T-helper 1 cell treated with Interleukin-12 subunit alpha and Interleukin-12 subunit beta and Interleukin-4 antibody, amounts not matched to agents 30 μg/mL and 1 μg/mL, for 36 hours (primary cell): ENCODE measurements around the gene MYL3.
"Not testable (repeated sequence)": the region's sequence is repeated elsewhere in the genome, so short reads cannot be mapped to it uniquely, and the experiment has no call there.

Source experiments
- H3K27ac Mint-ChIP-seq: one replicate; pipeline ENCODE4 v1.8.0; 2021; ENCODE audit warnings: mild to moderate bottlenecking, mixed read lengths
- H3K27me3 Mint-ChIP-seq: one replicate; pipeline ENCODE4 v1.8.0; 2021; ENCODE audit warnings: low read depth, mixed read lengths
- H3K36me3 Mint-ChIP-seq: one replicate; pipeline ENCODE4 v1.8.0; 2021; ENCODE audit warnings: low read depth, mixed read lengths
- H3K4me1 Mint-ChIP-seq: one replicate; pipeline ENCODE4 v1.8.0; 2021; ENCODE audit warnings: low read depth, mixed read lengths
- H3K4me3 Mint-ChIP-seq: one replicate; pipeline ENCODE4 v1.8.0; 2021; ENCODE audit warnings: mild to moderate bottlenecking, moderate library complexity, mixed read lengths
- H3K9me3 Mint-ChIP-seq: one replicate; pipeline ENCODE4 v1.8.0; 2021; ENCODE audit warnings: mixed read lengths

Gene MYL3

GRCh38 chr3:46829699-46830208 is 33.5 kb downstream of the MYL3 start:
- H3K9me3 Mint-ChIP-seq, result no peaks in the 10 kb centered on the region
- H3K27me3 Mint-ChIP-seq, result peaks cover 11% of the 10 kb centered on the region
- no peaks in the 10 kb centered on the region for H3K36me3 Mint-ChIP-seq
- H3K27ac Mint-ChIP-seq, result peak overlapping the region; percentile 23
- H3K4me1 Mint-ChIP-seq, result peaks cover 7% of the 10 kb centered on the region
- no peak overlapping the region for H3K4me3 Mint-ChIP-seq

GRCh38 chr3:46825450-46825849 is 37.8 kb downstream of the MYL3 start:
- Mint-ChIP-seq H3K4me1 (peaks cover 10% of the 10 kb centered on the region), H3K9me3 (peaks cover 22% of the 10 kb centered on the region), H3K36me3 (no peaks in the 10 kb centered on the region), H3K4me3 (no peak overlapping the region), H3K27ac (no peak overlapping the region), H3K27me3 (peaks cover 11% of the 10 kb centered on the region)

- Mint-ChIP-seq H3K4me3 (no peak overlapping the region), H3K36me3 (no peaks in the 10 kb centered on the region), H3K4me1 (peaks cover 10% of the 10 kb centered on the region), H3K9me3 (peaks cover 22% of the 10 kb centered on the region), H3K27me3 (peaks cover 11% of the 10 kb centered on the region), H3K27ac (no peak overlapping the region)
Observed at GRCh38 chr3:46824211-46824970, 38.9 kb downstream of the MYL3 start.

DNA sequence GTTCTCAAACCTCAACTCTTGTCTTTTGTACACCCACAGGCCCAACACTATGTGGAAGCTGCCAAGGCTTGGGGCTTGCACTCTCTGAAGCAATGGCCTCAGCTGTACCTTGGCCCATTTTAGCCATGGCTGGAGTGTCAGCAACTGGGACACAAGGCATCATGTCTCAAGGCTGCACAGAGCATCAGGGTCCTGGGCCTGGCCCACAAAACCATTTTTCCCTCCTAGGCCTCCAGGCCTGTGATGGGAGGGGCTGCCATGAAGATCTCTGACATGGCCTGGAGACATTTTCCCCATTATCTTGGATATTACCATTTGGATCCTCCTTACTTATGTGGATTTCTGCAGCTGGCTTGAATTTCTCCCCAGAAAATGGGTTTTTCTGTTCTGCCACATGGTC is 39.9 kb downstream of the MYL3 start:
- H3K27ac Mint-ChIP-seq, H3K4me1 Mint-ChIP-seq, H3K4me3 Mint-ChIP-seq, H3K36me3 Mint-ChIP-seq: not testable (repeated sequence)
- Mint-ChIP-seq H3K27me3 (peaks cover 11% of the 10 kb centered on the region), H3K9me3 (peaks cover 22% of the 10 kb centered on the region)

GRCh38 chr3:46821553-46821952 is 41.7 kb downstream of the MYL3 start:
- H3K36me3 Mint-ChIP-seq, result no peaks in the 10 kb centered on the region
- peaks cover 22% of the 10 kb centered on the region for H3K9me3 Mint-ChIP-seq
- no peak overlapping the region for H3K4me3 Mint-ChIP-seq
- peaks cover 3% of the 10 kb centered on the region for H3K4me1 Mint-ChIP-seq
- H3K27me3 Mint-ChIP-seq, result peaks cover 5% of the 10 kb centered on the region
- H3K27ac Mint-ChIP-seq, result no peak overlapping the region

- Mint-ChIP-seq H3K27ac (no peak overlapping the region), H3K36me3 (no peaks in the 10 kb centered on the region), H3K9me3 (peaks cover 22% of the 10 kb centered on the region), H3K4me1 (peaks cover 3% of the 10 kb centered on the region), H3K27me3 (peaks cover 4% of the 10 kb centered on the region), H3K4me3 (no peak overlapping the region)
Observed at GRCh38 chr3:46820852-46821251, 42.4 kb downstream of the MYL3 start.

DNA sequence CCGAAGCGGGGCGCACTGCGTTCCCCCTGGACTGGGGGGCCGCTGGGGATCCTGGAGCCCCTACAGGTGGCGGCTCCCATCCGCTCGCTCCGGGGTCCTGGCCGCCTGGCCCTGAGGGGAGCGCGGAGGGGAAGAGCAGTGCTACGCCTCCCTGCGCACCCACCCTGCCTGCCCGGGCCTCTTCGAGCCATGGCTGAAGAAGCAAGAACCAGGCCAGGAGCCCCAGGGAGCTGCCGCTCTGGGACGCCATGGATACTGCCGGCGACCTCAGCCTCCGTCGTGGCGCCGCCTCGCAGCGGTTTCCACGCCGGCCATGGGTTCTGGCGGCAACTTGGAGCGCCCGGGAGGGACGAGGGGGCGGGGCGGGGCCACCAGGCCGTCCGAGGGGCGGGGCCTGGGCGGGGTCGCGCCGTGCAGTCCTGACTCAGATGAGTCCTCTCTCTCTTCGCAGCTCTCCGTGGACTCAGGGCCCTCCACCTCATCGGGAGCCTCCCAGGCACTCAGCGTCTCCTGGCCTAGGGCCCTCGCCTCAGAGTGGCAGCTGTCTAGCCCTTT is 50.9 kb downstream of the MYL3 start:
- peak overlapping the region; percentile 75 for H3K4me3 Mint-ChIP-seq
- no peaks in the 10 kb centered on the region for H3K36me3 Mint-ChIP-seq
- H3K27me3 Mint-ChIP-seq, result peaks cover 23% of the 10 kb centered on the region
- peaks cover 22% of the 10 kb centered on the region for H3K4me1 Mint-ChIP-seq
- H3K27ac Mint-ChIP-seq, result no peak overlapping the region
- no peaks in the 10 kb centered on the region for H3K9me3 Mint-ChIP-seq

- H3K9me3 Mint-ChIP-seq, result no peaks in the 10 kb centered on the region
- H3K27ac Mint-ChIP-seq, result no peak overlapping the region
- no peaks in the 10 kb centered on the region for H3K36me3 Mint-ChIP-seq
- peaks cover 24% of the 10 kb centered on the region for H3K27me3 Mint-ChIP-seq
- peaks cover 23% of the 10 kb centered on the region for H3K4me1 Mint-ChIP-seq
- H3K4me3 Mint-ChIP-seq, result no peak overlapping the region
Observed at GRCh38 chr3:46811615-46812236, 51.5 kb downstream of the MYL3 start.

DNA sequence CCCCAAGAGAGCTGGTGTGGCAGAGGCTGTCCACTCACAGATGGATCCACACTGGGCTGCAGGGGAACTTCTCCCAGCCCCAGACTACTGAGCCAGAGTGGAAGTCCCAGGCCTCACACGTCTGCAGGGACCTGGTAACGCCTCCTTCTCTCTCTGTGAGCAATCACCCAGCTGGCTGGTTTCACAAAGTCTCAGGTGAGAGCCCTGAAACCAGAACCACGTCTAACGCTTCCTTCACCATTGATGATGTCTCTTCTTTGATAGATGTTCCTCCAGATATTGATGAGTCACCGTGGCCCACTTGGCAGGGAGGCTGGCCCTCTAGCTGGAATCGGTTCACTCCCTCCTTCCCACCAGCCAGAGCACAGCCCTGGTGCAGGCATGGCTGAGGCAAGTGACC is 54.5 kb downstream of the MYL3 start:
- H3K4me1 Mint-ChIP-seq, result peaks cover 23% of the 10 kb centered on the region
- H3K4me3 Mint-ChIP-seq, H3K9me3 Mint-ChIP-seq, H3K27ac Mint-ChIP-seq, H3K36me3 Mint-ChIP-seq: not testable (repeated sequence)
- H3K27me3 Mint-ChIP-seq, result peaks cover 20% of the 10 kb centered on the region
